OCI-LY1 (cell line): ENCODE results near the gene IL26.

Experiments
- H2AFZ ChIP-seq: fragments of 200-600 bp; sonication (generic), shearing (Covaris generic); 2 replicates; pipeline ENCODE4 v1.6.0; 2014; ENCODE audit warnings: antibody characterized with exemption, mild to moderate bottlenecking, low read length
- H3F3A ChIP-seq: fragments of 200-600 bp; sonication (generic), shearing (Covaris generic); 2 replicates; pipeline ENCODE4 v1.6.0; 2014; ENCODE audit warnings: mild to moderate bottlenecking, antibody characterized with exemption, low read length, moderate library complexity; ENCODE audit not compliant: insufficient read depth
- H3K27ac ChIP-seq: fragments of 200-600 bp; sonication (generic); 2 replicates; pipeline ENCODE4 v1.5.1; 2014; ENCODE audit warnings: low read length, mixed run types, mild to moderate bottlenecking, low read depth; ENCODE audit not compliant: poor library complexity, severe bottlenecking
- H3K27me3 ChIP-seq: fragments of 200-600 bp; sonication (generic); 2 replicates; pipeline ENCODE4 v1.6.0; 2014; ENCODE audit warnings: antibody characterized with exemption, mild to moderate bottlenecking, low read length, moderate library complexity; ENCODE audit not compliant: insufficient read depth
- H3K36me3 ChIP-seq: fragments of 200-600 bp; sonication (generic); 2 replicates; pipeline ENCODE4 v1.6.1; 2014; ENCODE audit warnings: mild to moderate bottlenecking, antibody characterized with exemption, low read length, moderate library complexity, mixed read lengths; ENCODE audit not compliant: insufficient read depth
- H3K4me1 ChIP-seq: fragments of 200-600 bp; sonication (generic); 2 replicates; pipeline ENCODE4 v1.5.1; 2014; ENCODE audit warnings: mild to moderate bottlenecking, low read length, moderate library complexity; ENCODE audit not compliant: insufficient read depth, severe bottlenecking
- H3K4me2 ChIP-seq: fragments of 200-600 bp; sonication (generic), shearing (Covaris generic); 2 replicates; pipeline ENCODE4 v1.6.1; 2014; ENCODE audit warnings: low read length
- H3K4me3 ChIP-seq: fragments of 200-600 bp; sonication (generic); 2 replicates; pipeline ENCODE4 v1.5.1; 2014; ENCODE audit warnings: low read length, low read depth, mild to moderate bottlenecking, mixed read lengths; ENCODE audit not compliant: poor library complexity, severe bottlenecking
- H3K79me2 ChIP-seq: fragments of 200-600 bp; shearing (Covaris generic); 2 replicates; pipeline ENCODE4 v1.6.1; 2016; ENCODE audit warnings: mixed run types, low read length, mixed read lengths; ENCODE audit not compliant: insufficient read depth
- H3K9ac ChIP-seq: fragments of 200-600 bp; sonication (generic), shearing (Covaris generic); 2 replicates; pipeline ENCODE4 v1.6.1; 2014; ENCODE audit warnings: mild to moderate bottlenecking, low read length, mixed read lengths
- H3K9me2 ChIP-seq: fragments of 200-600 bp; sonication (generic), shearing (Covaris generic); 2 replicates; pipeline ENCODE4 v1.6.1; 2014; ENCODE audit warnings: low read depth, mild to moderate bottlenecking, low read length, mixed read lengths
- H3K9me3 ChIP-seq: fragments of 200-600 bp; shearing (Covaris generic); 2 replicates; pipeline ENCODE4 v1.6.1; 2014; ENCODE audit warnings: low read length, mixed read lengths
- H4K20me1 ChIP-seq: fragments of 200-600 bp; sonication (generic), shearing (Covaris generic); 2 replicates; pipeline ENCODE4 v1.6.0; 2016; ENCODE audit warnings: mild to moderate bottlenecking, low read length; ENCODE audit not compliant: insufficient read depth
- CTCF ChIP-seq: fragments of 200-600 bp; sonication (generic), shearing (Covaris generic); IDR thresholded peaks from 2 replicates; pipeline ENCODE4 v1.5.1; 2017; ENCODE audit warnings: mild to moderate bottlenecking, antibody characterized with exemption, low read length, moderate library complexity, mixed read lengths
- EZH2 ChIP-seq: fragments of 200-600 bp; sonication (generic), shearing (Covaris generic); IDR thresholded peaks from 2 replicates; pipeline ENCODE4 v1.8.0; 2017; ENCODE audit warnings: borderline replicate concordance, mixed run types, mild to moderate bottlenecking, antibody characterized with exemption, low read length, moderate library complexity, mixed read lengths

Gene IL26

GRCh38 chr12:68227356-68227755, 1.7 kb upstream of the IL26 start:
- H3K9ac ChIP-seq: no peak overlapping the region
- no peaks in the 10 kb centered on the region for H3K79me2 ChIP-seq
- no peak overlapping the region for H3K27ac ChIP-seq
- H3K9me2 ChIP-seq: no peaks in the 10 kb centered on the region
- no peaks in the 10 kb centered on the region for H3K9me3 ChIP-seq
- TF ChIP-seq CTCF (no peak), EZH2 (no peak)
- no peaks in the 10 kb centered on the region for H3K36me3 ChIP-seq
- no peaks in the 10 kb centered on the region for H3F3A ChIP-seq
- H3K4me1 ChIP-seq: no peaks in the 10 kb centered on the region
- H2AFZ ChIP-seq: no peak overlapping the region
- H3K4me2 ChIP-seq: no peak overlapping the region
- no peak overlapping the region for H3K4me3 ChIP-seq
- no peaks in the 10 kb centered on the region for H3K27me3 ChIP-seq
- H4K20me1 ChIP-seq: no peaks in the 10 kb centered on the region

GRCh38 chr12:68224613-68225285, 861 bp downstream of the IL26 start:
- H3K27ac ChIP-seq: no peak overlapping the region

DNA sequence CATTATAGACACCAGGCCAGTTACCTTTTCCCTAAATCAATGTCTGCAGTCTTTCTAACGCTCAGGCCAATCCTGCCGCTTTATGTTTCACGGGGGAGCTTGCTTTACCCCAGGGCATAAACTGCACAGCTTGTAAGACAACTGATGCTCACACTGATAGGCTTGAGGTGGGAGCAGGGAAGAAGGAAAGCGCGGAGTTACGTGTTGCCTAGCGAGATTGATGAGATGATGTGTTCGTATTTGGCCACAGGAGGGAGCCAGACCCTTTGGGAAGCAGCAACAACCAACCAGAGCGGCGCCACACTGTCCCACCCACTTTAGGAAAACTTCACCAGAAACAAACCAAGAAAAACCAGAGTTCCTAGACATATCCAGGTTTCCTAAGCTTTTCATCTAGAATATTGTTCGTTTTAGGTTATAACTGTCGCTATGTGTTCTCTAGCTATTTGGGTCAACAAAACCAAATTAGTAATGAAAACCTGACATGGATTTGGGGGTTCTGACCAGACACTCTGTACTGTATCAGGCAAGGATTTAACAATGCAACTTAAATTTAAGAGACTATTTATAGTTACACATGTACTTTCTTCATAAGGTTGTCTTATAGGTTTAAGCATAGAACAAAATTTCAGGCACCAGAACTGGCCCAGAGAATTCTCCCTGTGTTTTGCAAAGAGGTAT, 2.4 kb downstream of the IL26 start:
- no peak overlapping the region for H3K4me2 ChIP-seq
- no peak for TF ChIP-seq EZH2
- peak; percentile 88 for TF ChIP-seq CTCF
- H3K4me3 ChIP-seq: no peak overlapping the region
- no peaks in the 10 kb centered on the region for H3K9me2 ChIP-seq
- no peaks in the 10 kb centered on the region for H4K20me1 ChIP-seq
- no peaks in the 10 kb centered on the region for H3K9me3 ChIP-seq
- no peaks in the 10 kb centered on the region for H3K79me2 ChIP-seq
- no peaks in the 10 kb centered on the region for H3K36me3 ChIP-seq
- H3K9ac ChIP-seq: no peak overlapping the region
- no peaks in the 10 kb centered on the region for H3F3A ChIP-seq
- H3K27me3 ChIP-seq: no peaks in the 10 kb centered on the region
- no peak overlapping the region for H2AFZ ChIP-seq
- H3K4me1 ChIP-seq: no peaks in the 10 kb centered on the region
- H3K27ac ChIP-seq: no peak overlapping the region

More at GRCh38 chr12:68224613-68225285, 861 bp downstream of the IL26 start:
- Histone ChIP-seq H3K4me2 (no peak overlapping the region), H2AFZ (no peak overlapping the region), H3K9me3 (no peaks in the 10 kb centered on the region), H3K4me3 (no peak overlapping the region), H3K36me3 (no peaks in the 10 kb centered on the region), H3K9me2 (no peaks in the 10 kb centered on the region), H3K27me3 (no peaks in the 10 kb centered on the region), H3F3A (no peaks in the 10 kb centered on the region), H3K79me2 (no peaks in the 10 kb centered on the region), H3K4me1 (no peaks in the 10 kb centered on the region), H3K9ac (no peak overlapping the region), H4K20me1 (no peaks in the 10 kb centered on the region)
- TF ChIP-seq EZH2: no peak
- no peak for TF ChIP-seq CTCF
